Activated CD4-positive, alpha-beta memory T cell treated with anti-CD3 and anti-CD28 coated beads for 36 hours (primary cell): Measurements from ENCODE around the gene FER. TPM values are rescaled to one million over a fixed set of nuclear protein-coding genes. Genes with fewer than 3 reads are reported as not detected.
"Not testable (repeated sequence)": the region's sequence is repeated elsewhere in the genome, so short reads cannot be mapped to it uniquely, and the experiment has no call there.

Experiments
- CTCF ChIA-PET: fragments of 350-600 bp; sonication (Branson Sonifier 250); formaldehyde crosslinking; loops from one replicate; lab custom pipeline; 2021; ENCODE audit warnings: antibody characterized with exemption, inconsistent platforms; lab: Charles Lee
- POLR2A ChIA-PET: fragments of 350-600 bp; sonication (Branson Sonifier 250); formaldehyde crosslinking; loops from one replicate; lab custom pipeline; 2021; ENCODE audit warnings: antibody characterized with exemption; lab: Charles Lee
- DNase-seq: peaks from one replicate; pipeline ENCODE4 v3.0.0-alpha.2; 2020
- H3K27ac Mint-ChIP-seq: one replicate; pipeline ENCODE4 v1.8.0; 2021; ENCODE audit warnings: mixed read lengths
- H3K27me3 Mint-ChIP-seq: one replicate; pipeline ENCODE4 v1.8.0; 2021; ENCODE audit warnings: mixed read lengths
- H3K36me3 Mint-ChIP-seq: one replicate; pipeline ENCODE4 v1.8.0; 2021; ENCODE audit warnings: mixed read lengths
- H3K4me1 Mint-ChIP-seq: one replicate; pipeline ENCODE4 v1.8.0; 2021; ENCODE audit warnings: low read depth, mixed read lengths
- H3K4me3 Mint-ChIP-seq: one replicate; pipeline ENCODE4 v1.8.0; 2021; ENCODE audit warnings: mild to moderate bottlenecking, mixed read lengths
- H3K9me3 Mint-ChIP-seq: one replicate; pipeline ENCODE4 v1.8.0; 2021; ENCODE audit warnings: mixed read lengths
- intact Hi-C: fragments of 100-400 bp; cut with micrococcal nuclease; formaldehyde crosslinking; loops from one replicate; pipeline ENCODE4 v1.15.1; 2023
- total RNA-seq, 2 experiments: library from RNA; stranded (reverse); gene quantifications; one replicate each; pipeline ENCODE4 v1.2.3, GENCODE V29; 2021

The FER gene
- total RNA-seq, 2 experiments from 2014 or later: 9.1 to 9.5 TPM

GRCh38 chr5:109161914-109162683, 414.4 kb downstream of the FER start:
- ChIA-PET POLR2A (no interaction called here), CTCF (no interaction called here)
- no peak overlapping the region for H3K27ac Mint-ChIP-seq
- no peaks in the 10 kb centered on the region for H3K27me3 Mint-ChIP-seq
- DNase-seq: no peak
- no peak overlapping the region for H3K4me3 Mint-ChIP-seq
- no peaks in the 10 kb centered on the region for H3K36me3 Mint-ChIP-seq
- H3K4me1 Mint-ChIP-seq: peaks cover 7% of the 10 kb centered on the region
- H3K9me3 Mint-ChIP-seq: no peaks in the 10 kb centered on the region
- intact Hi-C loops: no loop called here

- H3K9me3 Mint-ChIP-seq: no peaks in the 10 kb centered on the region
- peaks cover 7% of the 10 kb centered on the region for H3K4me1 Mint-ChIP-seq
- POLR2A ChIA-PET: no interaction called here
- DNase-seq: no peak
- no peaks in the 10 kb centered on the region for H3K36me3 Mint-ChIP-seq
- no peaks in the 10 kb centered on the region for H3K27me3 Mint-ChIP-seq
- H3K4me3 Mint-ChIP-seq: no peak overlapping the region
- H3K27ac Mint-ChIP-seq: no peak overlapping the region
- CTCF ChIA-PET: no interaction called here
- intact Hi-C loops: no loop called here
Observed at GRCh38 chr5:109163336-109163735, 415.6 kb downstream of the FER start.

DNA sequence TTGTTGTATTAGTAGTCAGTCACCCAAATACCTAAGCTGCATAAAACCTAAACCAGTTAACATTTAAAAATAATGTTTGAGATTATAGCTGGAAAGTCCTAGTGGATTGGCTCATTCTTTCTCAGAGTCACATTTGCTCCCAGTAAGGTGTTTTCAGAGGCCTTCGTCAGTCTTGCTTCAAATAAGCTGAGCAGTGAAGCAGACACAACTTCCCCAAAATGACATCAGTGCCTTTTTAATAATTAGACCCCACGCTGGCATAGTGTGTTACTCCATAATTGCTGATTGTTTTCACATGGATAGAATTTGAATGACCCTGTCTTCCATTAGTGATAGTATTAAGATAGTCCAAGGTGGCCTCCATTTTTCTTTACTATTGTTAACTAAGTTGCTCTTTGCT, 416.3 kb downstream of the FER start:
- no peaks in the 10 kb centered on the region for H3K36me3 Mint-ChIP-seq
- no peaks in the 10 kb centered on the region for H3K9me3 Mint-ChIP-seq
- ChIA-PET CTCF (no interaction called here), POLR2A (no interaction called here)
- H3K27me3 Mint-ChIP-seq: no peaks in the 10 kb centered on the region
- H3K4me1 Mint-ChIP-seq: peaks cover 7% of the 10 kb centered on the region
- intact Hi-C loops: no loop called here
- no peak overlapping the region for H3K4me3 Mint-ChIP-seq
- no peak overlapping the region for H3K27ac Mint-ChIP-seq
- no peak for DNase-seq

GRCh38 chr5:109167586-109167985, 419.9 kb downstream of the FER start:
- Mint-ChIP-seq H3K4me3 (no peak overlapping the region), H3K9me3 (no peaks in the 10 kb centered on the region), H3K27me3 (no peaks in the 10 kb centered on the region), H3K4me1 (no peaks in the 10 kb centered on the region), H3K36me3 (no peaks in the 10 kb centered on the region), H3K27ac (no peak overlapping the region)
- POLR2A ChIA-PET: no interaction called here
- no peak for DNase-seq
- intact Hi-C loops: no loop called here
- CTCF ChIA-PET: no interaction called here

DNA sequence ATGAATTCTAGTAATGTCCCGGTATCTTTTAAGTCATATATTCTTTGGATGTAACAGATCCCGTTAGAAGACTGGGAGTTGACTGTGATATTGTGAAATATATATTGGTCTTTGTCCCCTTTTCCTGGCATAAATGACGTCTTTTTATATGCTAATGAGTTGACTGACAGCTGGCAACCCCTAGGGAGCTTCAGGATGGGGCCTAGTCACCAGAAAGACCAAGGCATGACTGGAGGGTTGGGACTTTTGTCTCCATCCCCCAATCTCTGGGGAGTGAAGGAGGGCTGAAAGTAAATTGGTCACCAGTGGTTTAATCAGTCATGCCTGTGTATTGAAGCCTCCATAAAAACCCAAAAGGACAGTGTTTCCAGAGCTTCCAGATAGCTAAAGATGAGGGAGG, 420.5 kb downstream of the FER start:
- DNase-seq: no peak
- CTCF ChIA-PET: no interaction called here
- H3K27ac Mint-ChIP-seq: no peak overlapping the region
- POLR2A ChIA-PET: interaction anchor here (0.5 kb wide), 1 partner anchor 218 kb away, joined by 3 read pairs; no protein-coding TSS in a partner anchor
- H3K9me3 Mint-ChIP-seq: no peaks in the 10 kb centered on the region
- H3K4me1 Mint-ChIP-seq: no peaks in the 10 kb centered on the region
- H3K4me3 Mint-ChIP-seq: no peak overlapping the region
- intact Hi-C loops: no loop called here
- H3K27me3 Mint-ChIP-seq: no peaks in the 10 kb centered on the region
- H3K36me3 Mint-ChIP-seq: no peaks in the 10 kb centered on the region

- no peak overlapping the region for H3K4me3 Mint-ChIP-seq
- no peaks in the 10 kb centered on the region for H3K36me3 Mint-ChIP-seq
- H3K27ac Mint-ChIP-seq: no peak overlapping the region
- POLR2A ChIA-PET: no interaction called here
- DNase-seq: no peak
- no peaks in the 10 kb centered on the region for H3K27me3 Mint-ChIP-seq
- CTCF ChIA-PET: no interaction called here
- intact Hi-C loops: no loop called here
- H3K4me1 Mint-ChIP-seq: no peaks in the 10 kb centered on the region
- H3K9me3 Mint-ChIP-seq: no peaks in the 10 kb centered on the region
Observed at GRCh38 chr5:109170629-109171350, 423.1 kb downstream of the FER start.

GRCh38 chr5:109171437-109172073, 423.9 kb downstream of the FER start:
- CTCF ChIA-PET, intact Hi-C loops, H3K4me1 Mint-ChIP-seq, H3K27ac Mint-ChIP-seq, H3K4me3 Mint-ChIP-seq, POLR2A ChIA-PET, H3K36me3 Mint-ChIP-seq, H3K27me3 Mint-ChIP-seq, H3K9me3 Mint-ChIP-seq, DNase-seq: not testable (repeated sequence)

- Mint-ChIP-seq H3K36me3 (no peaks in the 10 kb centered on the region), H3K4me1 (no peaks in the 10 kb centered on the region), H3K9me3 (no peaks in the 10 kb centered on the region), H3K27ac (no peak overlapping the region), H3K4me3 (no peak overlapping the region), H3K27me3 (no peaks in the 10 kb centered on the region)
- ChIA-PET POLR2A (no interaction called here), CTCF (no interaction called here)
- intact Hi-C loops: no loop called here
- DNase-seq: no peak
Observed at GRCh38 chr5:109173036-109173794, 425.5 kb downstream of the FER start.

DNA sequence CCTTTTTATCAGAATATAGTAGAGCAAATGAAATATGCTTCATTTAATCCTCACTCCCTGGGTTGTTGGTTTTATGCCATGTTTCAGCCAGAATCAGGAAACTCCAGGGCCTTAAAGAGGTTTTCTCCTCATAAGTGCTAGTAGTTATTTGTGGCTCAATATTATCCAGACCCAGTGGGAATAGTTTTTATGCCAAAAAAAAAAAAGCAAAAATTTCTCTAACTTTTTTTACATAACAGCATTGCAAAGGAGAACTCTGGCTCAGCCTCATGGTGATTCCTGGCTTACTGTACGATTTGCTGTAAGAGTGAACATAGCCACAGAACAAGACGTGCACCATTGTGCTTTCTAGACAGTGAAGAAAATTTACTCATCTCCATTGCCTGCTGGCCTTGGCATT, 429.5 kb downstream of the FER start:
- no peak for DNase-seq
- Mint-ChIP-seq H3K36me3 (peaks cover 2% of the 10 kb centered on the region), H3K27me3 (no peaks in the 10 kb centered on the region), H3K4me1 (no peaks in the 10 kb centered on the region), H3K9me3 (no peaks in the 10 kb centered on the region), H3K4me3 (no peak overlapping the region), H3K27ac (no peak overlapping the region)
- intact Hi-C loops: no loop called here
- CTCF ChIA-PET: no interaction called here
- POLR2A ChIA-PET: no interaction called here

GRCh38 chr5:109177782-109178181, 430.1 kb downstream of the FER start:
- peaks cover 2% of the 10 kb centered on the region for H3K36me3 Mint-ChIP-seq
- no peaks in the 10 kb centered on the region for H3K4me1 Mint-ChIP-seq
- POLR2A ChIA-PET: no interaction called here
- H3K27ac Mint-ChIP-seq: no peak overlapping the region
- no peak overlapping the region for H3K4me3 Mint-ChIP-seq
- intact Hi-C loops: no loop called here
- H3K27me3 Mint-ChIP-seq: no peaks in the 10 kb centered on the region
- no peak for DNase-seq
- no peaks in the 10 kb centered on the region for H3K9me3 Mint-ChIP-seq
- CTCF ChIA-PET: no interaction called here

DNA sequence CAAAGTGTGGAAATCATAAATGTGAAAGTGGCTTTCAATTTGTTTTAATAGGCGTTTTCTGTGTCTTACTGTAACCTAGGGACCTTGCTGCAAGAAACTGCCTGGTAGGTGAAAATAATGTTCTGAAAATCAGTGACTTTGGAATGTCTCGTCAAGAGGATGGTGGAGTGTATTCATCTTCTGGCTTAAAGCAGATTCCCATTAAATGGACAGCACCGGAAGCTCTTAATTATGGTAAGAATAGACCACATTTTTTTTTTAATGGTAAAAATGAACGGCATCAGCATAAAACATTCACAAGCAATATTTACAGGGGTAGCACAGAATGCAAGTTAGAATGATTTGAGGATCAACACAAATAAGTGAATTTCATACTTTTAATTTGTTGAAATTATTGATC, 433.0 kb downstream of the FER start:
- CTCF ChIA-PET: no interaction called here
- no peak overlapping the region for H3K4me3 Mint-ChIP-seq
- no peaks in the 10 kb centered on the region for H3K9me3 Mint-ChIP-seq
- H3K27me3 Mint-ChIP-seq: no peaks in the 10 kb centered on the region
- intact Hi-C loops: no loop called here
- POLR2A ChIA-PET: no interaction called here
- H3K4me1 Mint-ChIP-seq: no peaks in the 10 kb centered on the region
- H3K27ac Mint-ChIP-seq: no peak overlapping the region
- no peak for DNase-seq
- peaks cover 2% of the 10 kb centered on the region for H3K36me3 Mint-ChIP-seq

DNA sequence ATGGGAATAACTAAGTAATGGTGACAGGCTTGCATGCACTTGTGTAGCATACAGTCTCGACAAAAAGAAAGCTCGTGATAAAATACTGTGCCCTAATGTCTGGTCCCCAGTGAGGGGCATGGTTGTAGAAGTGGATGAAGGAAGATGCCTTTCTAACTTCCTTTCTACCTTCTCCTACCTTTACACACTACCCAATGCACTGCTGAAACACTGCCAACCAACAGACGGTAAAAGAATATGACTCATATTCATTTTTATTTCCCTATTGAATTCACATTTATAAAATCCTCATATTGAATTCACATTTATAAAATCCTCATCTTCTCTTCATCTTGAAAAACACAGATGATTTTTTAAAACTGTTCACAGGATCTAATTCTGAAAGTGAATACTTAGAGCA, 439.1 kb downstream of the FER start:
- DNase-seq: no peak
- intact Hi-C loops: no loop called here
- Mint-ChIP-seq H3K4me3 (no peak overlapping the region), H3K27me3 (no peaks in the 10 kb centered on the region), H3K36me3 (peaks cover 3% of the 10 kb centered on the region), H3K9me3 (no peaks in the 10 kb centered on the region), H3K4me1 (peaks cover 3% of the 10 kb centered on the region), H3K27ac (no peak overlapping the region)
- CTCF ChIA-PET: no interaction called here
- POLR2A ChIA-PET: no interaction called here
